Liver (tissue), 3 donors: ENCODE data around the gene CDK15.

ENCODE experiments used
- FOXA1 ChIP-seq: IDR thresholded peaks from 2 replicates; pipeline ENCODE4 v1.6.1; 2016; ENCODE audit warnings: antibody characterized with exemption
- HNF4G ChIP-seq: IDR thresholded peaks from 2 replicates; pipeline ENCODE4 v1.6.1; 2016; ENCODE audit warnings: antibody characterized with exemption
- JUND ChIP-seq, 2 donors: IDR thresholded peaks; 2 replicates each; pipeline ENCODE4 v1.6.1; 2016; ENCODE audit warnings: antibody characterized with exemption in 2 of 2
- NR2F2 ChIP-seq: IDR thresholded peaks from 2 replicates; pipeline ENCODE4 v1.6.1; 2016; ENCODE audit warnings: antibody characterized with exemption
- RAD21 ChIP-seq, 2 donors: IDR thresholded peaks; 2 replicates each; pipeline ENCODE4 v1.6.1; 2016; ENCODE audit warnings: antibody characterized with exemption in 2 of 2, mild to moderate bottlenecking in 2 of 2
- REST ChIP-seq: IDR thresholded peaks from 2 replicates; pipeline ENCODE4 v1.6.1; 2016; ENCODE audit warnings: antibody characterized with exemption, mild to moderate bottlenecking
- TAF1 ChIP-seq: conservative IDR thresholded peaks from 2 replicates; pipeline ENCODE4 v1.6.1; 2016; ENCODE audit warnings: antibody characterized with exemption, mild to moderate bottlenecking
- YY1 ChIP-seq: IDR thresholded peaks from 2 replicates; pipeline ENCODE4 v1.6.1; 2016; ENCODE audit warnings: antibody characterized with exemption, mild to moderate bottlenecking
- TF ChIP-seq, protein P1 (sequence below): fragments of 150-350 bp; IDR thresholded peaks from 2 replicates; pipeline ENCODE4 v1.5.1; 2017; ENCODE audit warnings: improper control_type of control experiment, low read depth, low read length; ENCODE audit not compliant: missing input control
- TF ChIP-seq, protein P2 (sequence below): IDR thresholded peaks from 2 replicates; pipeline ENCODE4 v1.6.1; 2016; ENCODE audit warnings: antibody characterized with exemption
- TF ChIP-seq, protein P3 (sequence below): IDR thresholded peaks from 2 replicates; pipeline ENCODE4 v1.6.1; 2016; ENCODE audit warnings: antibody characterized with exemption
- TF ChIP-seq, protein P4 (sequence below): IDR thresholded peaks from 2 replicates; pipeline ENCODE4 v1.6.1; 2016; ENCODE audit warnings: antibody characterized with exemption
- donor health status: healthy.
- donor health status: healthy.

- TF ChIP-seq, protein P1, sequence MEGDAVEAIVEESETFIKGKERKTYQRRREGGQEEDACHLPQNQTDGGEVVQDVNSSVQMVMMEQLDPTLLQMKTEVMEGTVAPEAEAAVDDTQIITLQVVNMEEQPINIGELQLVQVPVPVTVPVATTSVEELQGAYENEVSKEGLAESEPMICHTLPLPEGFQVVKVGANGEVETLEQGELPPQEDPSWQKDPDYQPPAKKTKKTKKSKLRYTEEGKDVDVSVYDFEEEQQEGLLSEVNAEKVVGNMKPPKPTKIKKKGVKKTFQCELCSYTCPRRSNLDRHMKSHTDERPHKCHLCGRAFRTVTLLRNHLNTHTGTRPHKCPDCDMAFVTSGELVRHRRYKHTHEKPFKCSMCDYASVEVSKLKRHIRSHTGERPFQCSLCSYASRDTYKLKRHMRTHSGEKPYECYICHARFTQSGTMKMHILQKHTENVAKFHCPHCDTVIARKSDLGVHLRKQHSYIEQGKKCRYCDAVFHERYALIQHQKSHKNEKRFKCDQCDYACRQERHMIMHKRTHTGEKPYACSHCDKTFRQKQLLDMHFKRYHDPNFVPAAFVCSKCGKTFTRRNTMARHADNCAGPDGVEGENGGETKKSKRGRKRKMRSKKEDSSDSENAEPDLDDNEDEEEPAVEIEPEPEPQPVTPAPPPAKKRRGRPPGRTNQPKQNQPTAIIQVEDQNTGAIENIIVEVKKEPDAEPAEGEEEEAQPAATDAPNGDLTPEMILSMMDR, result no peak
- TF ChIP-seq YY1 (no peak), FOXA1 (no peak), REST (no peak), TAF1 (no peak), JUND (IDR thresholded peaks at IDR 0.05) (no peak), NR2F2 (no peak), RAD21 (IDR thresholded peaks at IDR 0.05) (no peak), HNF4G (no peak)
- TF ChIP-seq, protein P2, sequence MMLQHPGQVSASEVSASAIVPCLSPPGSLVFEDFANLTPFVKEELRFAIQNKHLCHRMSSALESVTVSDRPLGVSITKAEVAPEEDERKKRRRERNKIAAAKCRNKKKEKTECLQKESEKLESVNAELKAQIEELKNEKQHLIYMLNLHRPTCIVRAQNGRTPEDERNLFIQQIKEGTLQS, result no peak
- TF ChIP-seq, protein P3, sequence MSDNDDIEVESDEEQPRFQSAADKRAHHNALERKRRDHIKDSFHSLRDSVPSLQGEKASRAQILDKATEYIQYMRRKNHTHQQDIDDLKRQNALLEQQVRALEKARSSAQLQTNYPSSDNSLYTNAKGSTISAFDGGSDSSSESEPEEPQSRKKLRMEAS, result no peak
- TF ChIP-seq, protein P4, sequence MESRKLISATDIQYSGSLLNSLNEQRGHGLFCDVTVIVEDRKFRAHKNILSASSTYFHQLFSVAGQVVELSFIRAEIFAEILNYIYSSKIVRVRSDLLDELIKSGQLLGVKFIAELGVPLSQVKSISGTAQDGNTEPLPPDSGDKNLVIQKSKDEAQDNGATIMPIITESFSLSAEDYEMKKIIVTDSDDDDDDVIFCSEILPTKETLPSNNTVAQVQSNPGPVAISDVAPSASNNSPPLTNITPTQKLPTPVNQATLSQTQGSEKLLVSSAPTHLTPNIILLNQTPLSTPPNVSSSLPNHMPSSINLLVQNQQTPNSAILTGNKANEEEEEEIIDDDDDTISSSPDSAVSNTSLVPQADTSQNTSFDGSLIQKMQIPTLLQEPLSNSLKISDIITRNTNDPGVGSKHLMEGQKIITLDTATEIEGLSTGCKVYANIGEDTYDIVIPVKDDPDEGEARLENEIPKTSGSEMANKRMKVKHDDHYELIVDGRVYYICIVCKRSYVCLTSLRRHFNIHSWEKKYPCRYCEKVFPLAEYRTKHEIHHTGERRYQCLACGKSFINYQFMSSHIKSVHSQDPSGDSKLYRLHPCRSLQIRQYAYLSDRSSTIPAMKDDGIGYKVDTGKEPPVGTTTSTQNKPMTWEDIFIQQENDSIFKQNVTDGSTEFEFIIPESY, result no peak
These were observed 31.8 kb upstream of the CDK15 start for GRCh38 chr2:201774546-201774945.
